ENCODE data around the gene ACSM2B. TPM values are rescaled to one million over a fixed set of nuclear protein-coding genes. Genes with fewer than 3 reads are reported as not detected.
A peak's percentile ranks its signal among the peaks of the same experiment; 100 is the strongest.
"Not testable (repeated sequence)": the region's sequence is repeated elsewhere in the genome, so short reads cannot be mapped to it uniquely, and the experiment has no call there.

Gene ACSM2B
- total and polyA plus RNA-seq, 8 donors: 0.58 to 1.8 (median 0.90) TPM; not detected in 2

DNA sequence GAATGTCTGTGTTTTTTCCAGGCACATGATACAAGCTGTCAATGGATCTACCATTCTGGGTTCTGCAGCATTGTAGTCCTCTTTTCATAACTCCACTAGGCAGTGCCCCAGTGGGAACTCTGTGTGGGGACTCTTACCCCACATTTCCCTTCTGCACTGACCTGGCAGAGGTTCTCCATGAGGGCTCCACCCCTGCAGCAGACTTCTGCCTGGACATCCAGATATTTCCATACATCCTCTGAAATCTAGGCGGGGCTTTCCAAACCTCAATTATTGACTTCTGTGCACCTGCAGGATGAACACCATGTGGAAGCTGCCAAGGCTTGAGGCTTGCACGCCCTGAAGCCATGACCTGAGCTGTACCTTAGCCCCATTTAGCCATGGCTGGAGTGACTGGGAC lies 68.9 kb downstream of the ACSM2B start:
- H3K36me3 ChIP-seq: no peaks in the 10 kb centered on the region
- H3K27me3 ChIP-seq: no peaks in the 10 kb centered on the region
- TF ChIP-seq, protein P1, sequence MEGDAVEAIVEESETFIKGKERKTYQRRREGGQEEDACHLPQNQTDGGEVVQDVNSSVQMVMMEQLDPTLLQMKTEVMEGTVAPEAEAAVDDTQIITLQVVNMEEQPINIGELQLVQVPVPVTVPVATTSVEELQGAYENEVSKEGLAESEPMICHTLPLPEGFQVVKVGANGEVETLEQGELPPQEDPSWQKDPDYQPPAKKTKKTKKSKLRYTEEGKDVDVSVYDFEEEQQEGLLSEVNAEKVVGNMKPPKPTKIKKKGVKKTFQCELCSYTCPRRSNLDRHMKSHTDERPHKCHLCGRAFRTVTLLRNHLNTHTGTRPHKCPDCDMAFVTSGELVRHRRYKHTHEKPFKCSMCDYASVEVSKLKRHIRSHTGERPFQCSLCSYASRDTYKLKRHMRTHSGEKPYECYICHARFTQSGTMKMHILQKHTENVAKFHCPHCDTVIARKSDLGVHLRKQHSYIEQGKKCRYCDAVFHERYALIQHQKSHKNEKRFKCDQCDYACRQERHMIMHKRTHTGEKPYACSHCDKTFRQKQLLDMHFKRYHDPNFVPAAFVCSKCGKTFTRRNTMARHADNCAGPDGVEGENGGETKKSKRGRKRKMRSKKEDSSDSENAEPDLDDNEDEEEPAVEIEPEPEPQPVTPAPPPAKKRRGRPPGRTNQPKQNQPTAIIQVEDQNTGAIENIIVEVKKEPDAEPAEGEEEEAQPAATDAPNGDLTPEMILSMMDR (IDR thresholded peaks at IDR 0.05): no peak
- no peaks in the 10 kb centered on the region for H3K4me1 ChIP-seq
- intact Hi-C loops (cut with DNase I): no loop called here
- ATAC-seq (no peak), DNase-seq (no peak)
- no peak overlapping the region for H3K4me3 ChIP-seq
- H3K27ac ChIP-seq: no peak overlapping the region
- H3K9me3 ChIP-seq: peaks cover 0 to 15% of the 10 kb centered on the region in 2 donors

DNA sequence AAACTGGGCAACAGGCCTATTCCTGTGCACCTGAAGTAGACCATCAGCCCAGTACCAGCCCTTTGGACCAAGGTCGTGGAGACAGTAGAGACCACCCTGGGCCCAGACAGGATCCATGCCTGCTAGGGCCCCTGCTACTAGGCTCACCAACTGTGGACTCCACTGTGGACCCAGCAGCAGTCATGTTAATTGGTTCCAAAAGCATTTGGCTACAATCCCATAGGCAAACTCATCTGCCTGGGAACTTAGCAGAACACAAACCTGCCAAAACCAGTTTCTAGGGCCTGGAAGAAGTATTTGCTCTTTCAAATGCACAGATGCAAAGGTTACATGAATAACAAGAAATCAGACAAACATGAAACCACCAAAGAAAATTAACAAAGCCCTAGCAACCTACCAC lies 71.7 kb downstream of the ACSM2B start:
- no peak overlapping the region for H3K27ac ChIP-seq

DNA sequence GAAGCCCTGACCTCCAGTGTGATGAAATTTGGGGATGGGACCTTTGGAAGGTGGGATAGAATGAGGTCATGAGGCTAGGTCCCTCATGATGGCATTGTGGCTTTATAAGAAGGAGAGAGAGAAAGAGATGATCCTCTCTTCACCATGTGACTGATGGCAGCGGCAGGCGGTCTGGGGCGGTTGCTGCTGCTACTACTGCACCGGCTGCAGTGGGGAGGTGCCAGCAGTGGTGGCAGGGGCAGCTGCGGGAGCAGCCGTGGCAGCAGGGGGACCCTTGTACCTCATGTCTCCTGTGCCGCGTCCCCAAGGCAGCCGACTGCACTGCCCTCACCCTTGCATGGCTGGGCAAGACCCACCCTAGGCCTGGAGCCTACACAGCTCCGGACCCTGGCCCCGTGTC lies 84.7 kb downstream of the ACSM2B start:
- H3K27me3 ChIP-seq; H3K4me3 ChIP-seq; ATAC-seq; intact Hi-C loops (cut with DNase I); H3K4me1 ChIP-seq; H3K27ac ChIP-seq; H3K36me3 ChIP-seq; H3K9me3 ChIP-seq; DNase-seq: not testable (repeated sequence)

More for the DNA sequence above, 71.7 kb downstream of the ACSM2B start:
- intact Hi-C loops (cut with DNase I): no loop called here
- TF ChIP-seq, protein P1 (IDR thresholded peaks at IDR 0.05): no peak
- Histone ChIP-seq H3K27me3 (no peaks in the 10 kb centered on the region), H3K4me1 (no peaks in the 10 kb centered on the region), H3K4me3 (no peak overlapping the region), H3K9me3 (peaks cover 0 to 15% of the 10 kb centered on the region in 2 donors), H3K36me3 (no peaks in the 10 kb centered on the region)
- DNase-seq (peak in 1 of 4 donors; percentile 8), ATAC-seq (no peak)

DNA sequence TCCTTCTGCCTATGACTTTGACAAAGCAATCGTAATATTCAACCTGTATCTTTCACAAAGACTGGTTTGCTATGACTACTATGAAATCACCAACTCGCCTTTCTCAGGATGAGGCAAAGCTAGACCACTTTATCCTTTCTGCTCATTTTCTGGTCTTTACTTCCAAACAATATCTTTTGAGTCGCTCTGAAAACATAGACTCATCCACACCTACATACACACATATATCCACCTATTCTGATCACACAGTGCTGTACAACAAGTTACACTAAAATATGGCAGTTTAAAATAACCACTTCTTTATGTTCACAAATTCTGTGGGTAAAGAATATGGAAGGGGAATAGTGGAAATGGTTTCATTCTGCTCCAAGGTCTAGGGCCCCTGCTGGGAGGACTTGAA lies 85.2 kb downstream of the ACSM2B start:
- intact Hi-C loops (cut with DNase I); H3K4me1 ChIP-seq; H3K4me3 ChIP-seq; H3K27me3 ChIP-seq; ATAC-seq; H3K27ac ChIP-seq; H3K9me3 ChIP-seq; DNase-seq; H3K36me3 ChIP-seq: not testable (repeated sequence)

Other genes starting within 250 kb of the ACSM2B start
- gene GP2, start 248.9 kb downstream of the ACSM2B start, total RNA-seq: not detected
- gene GP2, start 248.9 kb downstream of the ACSM2B start, polyA plus RNA-seq (ENCODE audit: insufficient read length in 6 of 6): under 1 TPM in 4 of 6 donors, not detected in 2; 0.07 to 0.24 (median 0.10) TPM
- gene UMOD, start 223.7 kb downstream of the ACSM2B start, total RNA-seq: not detected
- gene UMOD, start 223.7 kb downstream of the ACSM2B start, polyA plus RNA-seq (ENCODE audit: insufficient read length in 6 of 6): 1 to 10 TPM in 1 of 6 donors, under 1 TPM in 5; 0.11 to 2.5 (median 0.20) TPM
- not detected for gene PDILT, start 171.6 kb downstream of the ACSM2B start, total RNA-seq
- gene PDILT, start 171.6 kb downstream of the ACSM2B start, polyA plus RNA-seq (ENCODE audit: insufficient read length in 6 of 6): not detected
- gene ACSM5, start 166.8 kb downstream of the ACSM2B start, total RNA-seq: 1 to 10 TPM in 1 of 2 donors, under 1 TPM in 1; 0.96 to 3.1 TPM
- under 1 TPM; 0.24 to 0.77 (median 0.61) TPM for gene ACSM5, start 166.8 kb downstream of the ACSM2B start, polyA plus RNA-seq (ENCODE audit: insufficient read length in 6 of 6)
- not detected for gene ACSM2A, start 124.8 kb downstream of the ACSM2B start, total RNA-seq
- 1 to 10 TPM in 1 of 6 donors, under 1 TPM in 5; 0.29 to 1.1 (median 0.53) TPM for gene ACSM2A, start 124.8 kb downstream of the ACSM2B start, polyA plus RNA-seq (ENCODE audit: insufficient read length in 6 of 6)
- under 1 TPM; 0.21 to 0.82 TPM for gene ACSM1, start 121.3 kb upstream of the ACSM2B start, total RNA-seq
- 1 to 10 TPM in 4 of 6 donors, under 1 TPM in 2; 0.53 to 1.9 (median 1.2) TPM for gene ACSM1, start 121.3 kb upstream of the ACSM2B start, polyA plus RNA-seq (ENCODE audit: insufficient read length in 6 of 6)
- 10 to 100 TPM; 31.0 to 32.7 TPM for gene THUMPD1, start 165.5 kb upstream of the ACSM2B start, total RNA-seq
- gene THUMPD1, start 165.5 kb upstream of the ACSM2B start, polyA plus RNA-seq (ENCODE audit: insufficient read length in 6 of 6): 10 to 100 TPM; 71.0 to 87.8 (median 78.1) TPM
- gene ACSM3, start 187.6 kb upstream of the ACSM2B start, total RNA-seq: 10 to 100 TPM; 15.7 to 16.6 TPM
- 10 to 100 TPM; 56.0 to 75.9 (median 57.9) TPM for gene ACSM3, start 187.6 kb upstream of the ACSM2B start, polyA plus RNA-seq (ENCODE audit: insufficient read length in 6 of 6)
- 10 to 100 TPM; 16.3 to 19.4 TPM for gene ERI2, start 230.1 kb upstream of the ACSM2B start, total RNA-seq
- 10 to 100 TPM; 34.3 to 42.6 (median 35.2) TPM for gene ERI2, start 230.1 kb upstream of the ACSM2B start, polyA plus RNA-seq (ENCODE audit: insufficient read length in 6 of 6)
- gene REXO5, start 230.2 kb upstream of the ACSM2B start, total RNA-seq: 1 to 10 TPM; 2.9 to 4.8 TPM
- gene REXO5, start 230.2 kb upstream of the ACSM2B start, polyA plus RNA-seq (ENCODE audit: insufficient read length in 6 of 6): 10 to 100 TPM in 5 of 6 donors, 1 to 10 TPM in 1; 9.0 to 16.3 (median 12.7) TPM

Data from left lung (tissue), 10 donors.